Measurements from ENCODE around the gene TRAF3IP1. TPM values are rescaled to one million over a fixed set of nuclear protein-coding genes. Genes with fewer than 3 reads are reported as not detected.

TRAF3IP1 gene
- total and polyA plus RNA-seq, 4 donors = 14.4 to 21.5 (median 18.4) TPM

DNA sequence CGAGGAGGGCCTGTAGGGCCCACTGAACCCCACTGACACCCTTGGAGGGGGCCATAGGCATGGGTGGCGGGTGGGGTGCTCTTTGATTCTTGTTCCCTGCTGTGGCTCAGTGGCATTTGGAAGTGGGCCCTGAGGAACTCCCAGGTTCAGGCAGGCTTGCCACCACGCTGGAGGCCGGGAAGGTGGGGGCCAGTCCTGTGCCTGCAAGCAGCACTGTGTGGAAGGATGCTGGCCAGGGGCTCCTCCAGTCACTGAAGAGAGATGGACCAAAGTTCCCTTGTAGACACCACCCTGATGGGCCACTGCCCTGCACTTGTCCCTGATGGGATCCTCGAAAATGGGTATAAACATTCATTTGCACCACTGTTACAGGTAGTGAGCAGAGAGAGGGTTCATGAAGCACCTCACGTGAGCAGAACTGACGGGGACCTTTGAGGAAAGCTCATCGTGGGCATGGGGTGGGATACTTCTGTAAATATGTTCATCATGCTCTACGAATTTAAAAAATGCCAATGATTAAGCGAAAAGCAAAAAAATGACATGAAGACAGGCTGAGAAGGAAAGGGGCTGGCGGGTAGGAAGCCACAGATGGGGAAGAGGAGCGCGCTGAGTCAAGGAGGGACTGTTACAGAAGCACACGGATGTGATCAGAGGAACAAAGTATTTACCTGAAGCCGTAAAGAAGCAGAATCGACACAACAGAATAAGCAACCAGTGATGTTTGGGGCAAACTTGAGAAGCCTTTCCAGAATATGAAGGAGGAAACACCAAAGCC is 61.2 kb downstream of the TRAF3IP1 start:
- 95 to 98% methylated on average over 16 of the region's 16 CpGs for WGBS, 2 donors
- Histone ChIP-seq H3K27me3 (ENCODE audit: control insufficient read depth in 1 of 2, insufficient read depth in 2 of 2, low read length in 1 of 2) (no peaks in the 10 kb centered on the region), H3K4me3 (ENCODE audit: low read length in 2 of 2) (no peak overlapping the region), H3K9me3 (ENCODE audit: control insufficient read depth, low read length) (no peaks in the 10 kb centered on the region), H3K36me3 (ENCODE audit: control insufficient read depth in 1 of 2, insufficient read depth in 2 of 2, low read length in 1 of 2) (no peaks in the 10 kb centered on the region), H3K27ac (ENCODE audit: low read depth in 1 of 2, low read length in 2 of 2) (no peak overlapping the region), H3K4me1 (ENCODE audit: control insufficient read depth in 1 of 2, insufficient read depth in 2 of 2, low read length in 2 of 2) (no peaks in the 10 kb centered on the region)
- no peak for DNase-seq
- ATAC-seq (ENCODE audit: low FRiP score) = no peak
- intact Hi-C loops (cut with DNase I) = loop anchor here in 1 of 2 donors (5.0 kb wide), 1 partner anchor 41 kb away; no protein-coding TSS in a partner anchor

DNA sequence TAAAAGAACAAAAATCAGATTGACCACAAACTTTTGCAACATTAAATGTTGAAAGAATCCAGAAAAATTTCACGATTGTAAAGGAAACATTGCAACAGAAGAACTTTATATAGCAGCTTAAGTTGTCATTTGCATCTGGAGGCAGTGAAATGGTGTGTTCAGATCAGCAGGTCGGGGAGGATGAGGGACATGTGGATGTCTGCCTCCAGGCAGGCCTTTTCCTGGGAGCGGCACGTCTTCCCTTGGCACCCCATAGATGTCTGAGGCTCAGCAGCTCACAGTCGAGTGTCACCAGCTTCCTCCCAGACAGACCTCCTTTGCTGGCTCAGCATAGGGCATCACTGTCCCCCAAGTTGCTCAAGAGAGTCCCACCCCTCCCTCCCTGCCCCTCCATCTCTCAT is 62.1 kb downstream of the TRAF3IP1 start:
- no peak overlapping the region for H3K4me3 ChIP-seq (ENCODE audit: low read length in 2 of 2)
- H3K27ac ChIP-seq (ENCODE audit: low read depth in 1 of 2, low read length in 2 of 2) = no peak overlapping the region
- no peaks in the 10 kb centered on the region for H3K4me1 ChIP-seq (ENCODE audit: control insufficient read depth in 1 of 2, insufficient read depth in 2 of 2, low read length in 2 of 2)
- no peaks in the 10 kb centered on the region for H3K27me3 ChIP-seq (ENCODE audit: control insufficient read depth in 1 of 2, insufficient read depth in 2 of 2, low read length in 1 of 2)
- ATAC-seq (ENCODE audit: low FRiP score) (no peak), DNase-seq (no peak)
- H3K36me3 ChIP-seq (ENCODE audit: control insufficient read depth in 1 of 2, insufficient read depth in 2 of 2, low read length in 1 of 2) = no peaks in the 10 kb centered on the region
- no peaks in the 10 kb centered on the region for H3K9me3 ChIP-seq (ENCODE audit: control insufficient read depth, low read length)
- intact Hi-C loops (cut with DNase I) = loop anchor here in 1 of 2 donors (5.0 kb wide), 1 partner anchor 40 kb away; no protein-coding TSS in a partner anchor
- WGBS, 2 donors = 91 to 95% methylated on average over 5 of the region's 5 CpGs

DNA sequence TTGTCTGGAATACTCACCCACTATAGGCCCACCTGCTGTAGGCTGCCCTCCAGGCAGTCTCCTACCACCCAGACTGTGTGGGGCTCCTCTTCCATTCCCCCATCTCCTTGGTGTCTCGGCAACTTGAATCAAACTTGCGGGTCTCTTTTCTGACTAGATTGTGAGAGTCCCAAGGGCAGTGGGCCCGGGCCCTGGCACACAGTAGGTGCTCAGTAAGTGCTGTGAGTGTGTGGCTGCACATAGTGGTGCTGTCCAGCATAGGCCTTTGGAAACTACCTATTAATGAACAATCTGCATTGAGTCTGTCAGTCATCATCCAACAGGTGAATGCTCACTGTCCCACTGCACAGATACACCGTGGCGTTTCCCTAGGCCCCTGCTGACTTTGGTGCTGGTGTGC is 62.8 kb downstream of the TRAF3IP1 start:
- no peaks in the 10 kb centered on the region for H3K4me1 ChIP-seq (ENCODE audit: control insufficient read depth in 1 of 2, insufficient read depth in 2 of 2, low read length in 2 of 2)
- no peak overlapping the region for H3K27ac ChIP-seq (ENCODE audit: low read depth in 1 of 2, low read length in 2 of 2)
- H3K36me3 ChIP-seq (ENCODE audit: control insufficient read depth in 1 of 2, insufficient read depth in 2 of 2, low read length in 1 of 2) = no peaks in the 10 kb centered on the region
- WGBS, 2 donors = 97 to 99% methylated on average over 5 of the region's 5 CpGs
- no peak overlapping the region for H3K4me3 ChIP-seq (ENCODE audit: low read length in 2 of 2)
- no peaks in the 10 kb centered on the region for H3K9me3 ChIP-seq (ENCODE audit: control insufficient read depth, low read length)
- no peak for DNase-seq
- ATAC-seq (ENCODE audit: low FRiP score) = no peak
- no peaks in the 10 kb centered on the region for H3K27me3 ChIP-seq (ENCODE audit: control insufficient read depth in 1 of 2, insufficient read depth in 2 of 2, low read length in 1 of 2)
- intact Hi-C loops (cut with DNase I) = loop anchor here in 1 of 2 donors (5.0 kb wide), 1 partner anchor 39 kb away; no protein-coding TSS in a partner anchor

DNA sequence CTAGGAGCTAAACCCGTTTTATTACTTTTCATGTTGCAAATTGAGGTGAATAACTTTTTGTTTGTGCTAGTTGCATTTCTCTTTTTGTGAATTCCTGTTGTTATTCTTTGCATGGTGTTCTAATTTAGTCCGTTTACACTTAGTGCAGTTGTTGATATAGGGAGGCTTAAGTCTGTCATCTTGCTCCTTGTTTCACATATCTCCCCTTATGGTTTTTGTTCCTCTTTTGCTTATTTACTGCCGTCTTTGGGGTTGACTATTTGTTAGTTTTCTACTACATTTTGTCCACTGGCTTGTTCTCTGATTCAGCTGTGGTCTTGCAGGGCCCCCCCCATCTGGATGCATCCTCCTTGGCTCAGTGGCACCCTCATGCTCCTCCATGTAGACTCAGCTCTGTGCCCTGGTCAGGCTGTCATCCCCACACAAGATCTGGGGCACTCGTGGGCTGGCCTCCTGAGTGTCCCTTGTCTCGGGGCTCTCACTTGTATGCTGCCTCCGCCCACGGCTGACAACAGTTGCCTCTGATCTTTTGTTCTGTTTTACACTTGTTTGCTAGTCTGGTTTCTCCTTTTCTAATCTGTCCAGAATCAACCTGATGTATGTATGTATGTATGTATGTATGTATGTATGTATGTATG is 63.5 kb downstream of the TRAF3IP1 start:
- 93 to 95% methylated on average over 7 of the region's 7 CpGs for WGBS, 2 donors
- H3K4me3 ChIP-seq (ENCODE audit: low read length in 2 of 2) = no peak overlapping the region
- H3K27me3 ChIP-seq (ENCODE audit: control insufficient read depth in 1 of 2, insufficient read depth in 2 of 2, low read length in 1 of 2) = no peaks in the 10 kb centered on the region
- no peak for DNase-seq
- no peak for ATAC-seq (ENCODE audit: low FRiP score)
- no peak overlapping the region for H3K27ac ChIP-seq (ENCODE audit: low read depth in 1 of 2, low read length in 2 of 2)
- intact Hi-C loops (cut with DNase I) = loop anchor here in 1 of 2 donors (5.0 kb wide), 1 partner anchor 38 kb away; no protein-coding TSS in a partner anchor
- H3K9me3 ChIP-seq (ENCODE audit: control insufficient read depth, low read length) = no peaks in the 10 kb centered on the region
- H3K4me1 ChIP-seq (ENCODE audit: control insufficient read depth in 1 of 2, insufficient read depth in 2 of 2, low read length in 2 of 2) = no peaks in the 10 kb centered on the region
- no peaks in the 10 kb centered on the region for H3K36me3 ChIP-seq (ENCODE audit: control insufficient read depth in 1 of 2, insufficient read depth in 2 of 2, low read length in 1 of 2)

DNA sequence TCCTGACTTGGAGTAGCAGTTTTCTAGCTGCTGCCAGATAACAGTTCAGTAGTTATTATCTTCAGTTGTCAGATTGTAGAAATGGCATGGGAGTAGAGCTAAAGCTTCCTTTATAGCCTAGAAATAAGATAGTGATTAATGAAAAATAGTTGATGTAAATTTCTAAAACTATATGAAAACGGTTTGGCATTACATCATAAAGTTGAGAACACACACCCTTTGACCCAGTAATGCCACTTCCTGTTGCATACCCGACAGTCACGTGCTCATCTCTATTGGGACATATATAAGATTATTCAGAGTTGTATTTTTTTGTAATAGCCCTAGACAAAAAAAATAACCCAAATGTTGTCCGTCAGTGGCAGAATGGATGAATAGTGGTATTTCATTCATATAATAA is 67.0 kb downstream of the TRAF3IP1 start:
- Histone ChIP-seq H3K27me3 (ENCODE audit: control insufficient read depth in 1 of 2, insufficient read depth in 2 of 2, low read length in 1 of 2) (no peaks in the 10 kb centered on the region), H3K9me3 (ENCODE audit: control insufficient read depth, low read length) (no peaks in the 10 kb centered on the region), H3K4me1 (ENCODE audit: control insufficient read depth in 1 of 2, insufficient read depth in 2 of 2, low read length in 2 of 2) (no peaks in the 10 kb centered on the region), H3K27ac (ENCODE audit: low read depth in 1 of 2, low read length in 2 of 2) (no peak overlapping the region), H3K36me3 (ENCODE audit: control insufficient read depth in 1 of 2, insufficient read depth in 2 of 2, low read length in 1 of 2) (no peaks in the 10 kb centered on the region), H3K4me3 (ENCODE audit: low read length in 2 of 2) (no peak overlapping the region)
- WGBS, 2 donors = 72 to 73% methylated on average over 4 of the region's 4 CpGs
- intact Hi-C loops (cut with DNase I) = no loop called here
- no peak for ATAC-seq (ENCODE audit: low FRiP score)
- DNase-seq = no peak

DNA sequence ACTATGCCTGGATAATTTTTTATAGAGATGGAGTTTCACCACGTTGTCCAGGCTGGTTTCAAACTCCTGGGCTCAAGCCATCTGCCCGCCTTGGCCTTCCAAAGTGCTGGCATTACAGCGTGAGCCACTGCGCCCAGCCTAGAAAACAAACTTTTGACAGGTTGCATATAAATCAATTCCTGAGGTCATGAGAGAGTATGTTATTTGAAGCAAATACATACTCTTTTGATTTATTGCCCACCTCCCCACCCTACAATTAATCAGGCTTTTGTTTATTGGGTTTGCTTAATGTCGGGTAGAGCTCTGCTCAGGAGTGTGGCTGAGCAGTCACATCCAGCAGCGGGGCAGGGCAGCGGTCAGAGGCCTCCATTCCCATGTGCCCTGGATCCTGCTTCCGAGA is 68.5 kb downstream of the TRAF3IP1 start:
- no peaks in the 10 kb centered on the region for H3K27me3 ChIP-seq (ENCODE audit: control insufficient read depth in 1 of 2, insufficient read depth in 2 of 2, low read length in 1 of 2)
- no peak overlapping the region for H3K4me3 ChIP-seq (ENCODE audit: low read length in 2 of 2)
- no peaks in the 10 kb centered on the region for H3K36me3 ChIP-seq (ENCODE audit: control insufficient read depth in 1 of 2, insufficient read depth in 2 of 2, low read length in 1 of 2)
- H3K4me1 ChIP-seq (ENCODE audit: control insufficient read depth in 1 of 2, insufficient read depth in 2 of 2, low read length in 2 of 2) = no peaks in the 10 kb centered on the region
- ATAC-seq (ENCODE audit: low FRiP score) = no peak
- no peaks in the 10 kb centered on the region for H3K9me3 ChIP-seq (ENCODE audit: control insufficient read depth, low read length)
- no peak for DNase-seq
- 43 to 50% methylated on average over 8 of the region's 8 CpGs for WGBS, 2 donors
- H3K27ac ChIP-seq (ENCODE audit: low read depth in 1 of 2, low read length in 2 of 2) = no peak overlapping the region
- intact Hi-C loops (cut with DNase I) = no loop called here

DNA sequence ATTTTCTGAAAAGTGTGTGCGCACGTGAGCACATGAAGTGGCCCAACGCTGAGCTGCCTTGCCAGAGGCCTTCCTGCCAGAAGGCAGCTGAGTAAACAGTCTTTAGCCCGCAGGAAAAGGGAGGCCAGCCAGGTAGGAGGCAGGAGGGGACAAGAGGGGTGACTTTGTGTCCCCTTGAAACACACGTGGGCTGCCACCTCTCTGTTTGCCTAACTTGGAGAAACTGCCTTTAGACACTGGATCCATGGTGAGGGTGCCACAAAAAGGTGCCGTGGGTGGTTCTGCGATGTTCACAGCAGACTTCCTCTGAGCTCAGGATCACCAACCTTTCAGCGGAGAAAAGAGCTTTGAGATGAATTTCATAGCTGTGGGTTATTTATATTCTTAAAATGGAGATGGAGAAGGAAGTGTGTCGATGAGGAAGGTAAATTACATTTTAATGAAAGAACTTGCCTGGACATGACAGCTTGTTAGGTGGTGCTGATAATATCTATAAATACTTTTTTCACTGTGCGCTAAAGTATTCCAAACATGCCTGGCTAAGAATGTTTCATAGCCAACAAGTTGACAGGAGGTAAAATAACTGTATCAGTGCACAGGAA is 69.8 kb downstream of the TRAF3IP1 start:
- H3K27me3 ChIP-seq (ENCODE audit: control insufficient read depth in 1 of 2, insufficient read depth in 2 of 2, low read length in 1 of 2) = no peaks in the 10 kb centered on the region
- no peak for DNase-seq
- H3K27ac ChIP-seq (ENCODE audit: low read depth in 1 of 2, low read length in 2 of 2) = peak overlapping the region in 1 of 2 donors; percentile 87
- no peak overlapping the region for H3K4me3 ChIP-seq (ENCODE audit: low read length in 2 of 2)
- 9 to 14% methylated on average over 10 of the region's 10 CpGs for WGBS, 2 donors
- intact Hi-C loops (cut with DNase I) = loop anchor here in 1 of 2 donors (5.0 kb wide), 1 partner anchor 37 kb away; the partner anchor contains the start of gene ASB1
- ATAC-seq (ENCODE audit: low FRiP score) = no peak
- no peaks in the 10 kb centered on the region for H3K4me1 ChIP-seq (ENCODE audit: control insufficient read depth in 1 of 2, insufficient read depth in 2 of 2, low read length in 2 of 2)
- H3K36me3 ChIP-seq (ENCODE audit: control insufficient read depth in 1 of 2, insufficient read depth in 2 of 2, low read length in 1 of 2) = no peaks in the 10 kb centered on the region
- no peaks in the 10 kb centered on the region for H3K9me3 ChIP-seq (ENCODE audit: control insufficient read depth, low read length)

DNA sequence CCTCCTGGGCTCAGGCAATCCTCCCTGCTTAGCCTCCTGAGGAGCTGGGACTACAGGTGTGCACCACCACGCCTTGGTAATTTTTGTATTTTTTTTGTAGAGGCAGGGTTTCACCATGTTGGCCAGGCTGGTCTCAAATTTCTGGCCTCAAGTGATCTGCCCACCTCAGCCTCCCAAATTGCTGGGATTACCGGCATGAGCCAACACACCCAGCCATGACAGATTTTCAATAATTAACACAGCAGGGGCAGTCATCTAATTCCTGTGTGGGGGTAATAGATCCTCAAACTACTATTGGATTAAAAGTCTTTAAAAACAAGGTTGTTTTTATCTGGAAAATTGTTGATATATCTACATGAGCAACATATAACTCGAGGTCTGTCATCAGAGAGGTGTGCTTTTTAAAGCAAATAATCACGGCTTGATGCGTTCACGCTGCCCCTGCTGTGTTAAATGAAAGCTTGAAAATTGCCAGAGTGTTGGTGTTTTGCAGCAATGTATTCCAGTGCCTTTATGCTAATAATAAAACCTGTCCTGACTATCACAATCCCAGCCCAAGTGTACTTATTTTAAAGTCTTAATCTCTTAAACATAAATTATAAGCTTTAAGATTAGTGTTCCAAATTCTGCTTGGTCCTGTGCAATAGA is 70.8 kb downstream of the TRAF3IP1 start:
- DNase-seq (no peak), ATAC-seq (ENCODE audit: low FRiP score) (no peak)
- Histone ChIP-seq H3K27ac (ENCODE audit: low read depth in 1 of 2, low read length in 2 of 2) (no peak overlapping the region), H3K9me3 (ENCODE audit: control insufficient read depth, low read length) (no peaks in the 10 kb centered on the region), H3K4me3 (ENCODE audit: low read length in 2 of 2) (no peak overlapping the region), H3K36me3 (ENCODE audit: control insufficient read depth in 1 of 2, insufficient read depth in 2 of 2, low read length in 1 of 2) (no peaks in the 10 kb centered on the region), H3K4me1 (ENCODE audit: control insufficient read depth in 1 of 2, insufficient read depth in 2 of 2, low read length in 2 of 2) (no peaks in the 10 kb centered on the region), H3K27me3 (ENCODE audit: control insufficient read depth in 1 of 2, insufficient read depth in 2 of 2, low read length in 1 of 2) (no peaks in the 10 kb centered on the region)
- 96 to 97% methylated on average over 6 of the region's 6 CpGs for WGBS, 2 donors
- intact Hi-C loops (cut with DNase I) = loop anchor here in 1 of 2 donors (5.0 kb wide), 1 partner anchor 36 kb away; the partner anchor contains the start of gene ASB1
